Progenitor cell of endocrine pancreas (in vitro differentiated cells): Measurements from ENCODE around the gene OSBP. TPM values are rescaled to one million over a fixed set of nuclear protein-coding genes. Genes with fewer than 3 reads are reported as not detected.

Source experiments
- DNase-seq: peaks from one replicate; pipeline ENCODE4 v3.0.0; 2021; ENCODE audit warnings: low spot score; ENCODE audit not compliant: unreplicated experiment
- H3K27ac Mint-ChIP-seq: 2 replicates; pipeline ENCODE4 v1.8.0; 2021; ENCODE audit warnings: mild to moderate bottlenecking, moderate library complexity, mixed read lengths
- H3K27me3 Mint-ChIP-seq: 2 replicates; pipeline ENCODE4 v1.8.0; 2021; ENCODE audit warnings: mixed read lengths
- H3K36me3 Mint-ChIP-seq: 2 replicates; pipeline ENCODE4 v1.8.0; 2022; ENCODE audit warnings: mixed read lengths; ENCODE audit not compliant: insufficient read depth
- H3K4me1 Mint-ChIP-seq: 2 replicates; pipeline ENCODE4 v1.8.0; 2021; ENCODE audit warnings: low read depth, mixed read lengths
- H3K4me3 Mint-ChIP-seq: 2 replicates; pipeline ENCODE4 v1.8.0; 2021; ENCODE audit warnings: low read depth, mild to moderate bottlenecking, moderate library complexity, mixed read lengths
- H3K9me3 Mint-ChIP-seq: 2 replicates; pipeline ENCODE4 v1.8.0; 2021; ENCODE audit warnings: low read depth, mixed read lengths
- total RNA-seq: library from RNA; stranded (reverse); gene quantifications from 2 replicates; pipeline ENCODE4 v1.2.1, GENCODE V29; 2021
- TF ChIP-seq, protein P1 (sequence below): fragments of 200-600 bp; sonication (generic); IDR thresholded peaks from one replicate; pipeline ENCODE4 v1.5.0; 2021; ENCODE audit warnings: antibody characterized with exemption, mild to moderate bottlenecking; ENCODE audit not compliant: unreplicated experiment

Gene OSBP
- total RNA-seq, 1 donor from 2014 or later: 42.7 TPM

DNA sequence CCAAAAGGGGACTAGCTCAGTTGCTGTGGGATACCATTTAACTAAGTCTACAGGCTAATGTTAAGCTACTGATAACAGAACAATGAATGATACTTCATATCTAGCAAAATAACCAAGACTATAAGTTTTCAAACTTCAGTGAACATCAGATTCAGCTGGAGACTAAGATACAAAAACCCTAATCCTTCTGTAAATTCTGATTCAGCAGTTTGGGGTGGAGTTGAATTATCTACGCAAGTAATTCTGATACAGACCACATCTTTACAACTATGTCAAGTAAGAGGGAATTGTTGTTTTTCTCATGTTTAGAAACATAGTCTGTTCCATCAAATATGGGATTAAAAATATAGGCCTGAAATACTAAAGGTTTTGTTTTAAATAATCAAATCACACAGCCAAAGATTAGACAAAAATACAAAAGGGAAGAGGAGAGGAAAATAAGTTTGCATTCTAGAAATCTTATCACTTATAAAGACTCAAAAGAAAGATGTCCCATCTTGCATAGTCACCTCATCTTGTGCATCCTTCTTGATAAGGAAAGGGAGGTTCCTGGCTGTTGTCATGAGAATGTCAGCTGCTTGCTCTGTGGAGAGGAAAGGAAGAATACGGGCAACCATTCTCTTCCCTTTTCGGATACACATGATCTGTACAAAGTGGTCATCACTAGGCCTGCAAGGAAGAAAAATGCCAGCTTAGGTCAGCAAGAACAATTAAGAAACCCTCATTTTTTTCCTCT is 31.8 kb upstream of the OSBP start:
- no peak overlapping the region for H3K27ac Mint-ChIP-seq

DNA sequence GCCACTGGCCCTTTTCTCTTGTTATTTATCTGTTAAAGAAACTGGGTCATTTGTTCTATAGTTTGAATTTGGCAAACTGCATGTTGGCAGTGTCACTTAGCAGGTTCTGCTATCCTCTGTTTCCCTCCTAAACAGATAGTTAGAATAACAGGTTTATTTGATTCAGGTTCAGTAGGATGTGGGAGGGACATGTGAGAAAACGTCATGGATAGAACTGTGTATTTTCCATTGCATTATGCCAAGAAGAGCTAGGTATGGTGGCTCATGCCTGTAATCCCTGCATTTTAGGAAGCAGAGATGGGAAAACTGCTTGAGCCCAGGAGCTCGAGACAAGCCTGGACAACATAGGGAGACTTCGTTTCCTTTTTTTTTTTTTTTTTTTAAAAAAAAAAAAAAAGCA is 29.0 kb upstream of the OSBP start:
- H3K27ac Mint-ChIP-seq: peak overlapping the region; percentile 8
- peaks cover 45% of the 10 kb centered on the region for H3K36me3 Mint-ChIP-seq
- DNase-seq: no peak
- no peak overlapping the region for H3K4me3 Mint-ChIP-seq
- no peaks in the 10 kb centered on the region for H3K27me3 Mint-ChIP-seq
- H3K4me1 Mint-ChIP-seq: no peaks in the 10 kb centered on the region
- TF ChIP-seq, protein P1, sequence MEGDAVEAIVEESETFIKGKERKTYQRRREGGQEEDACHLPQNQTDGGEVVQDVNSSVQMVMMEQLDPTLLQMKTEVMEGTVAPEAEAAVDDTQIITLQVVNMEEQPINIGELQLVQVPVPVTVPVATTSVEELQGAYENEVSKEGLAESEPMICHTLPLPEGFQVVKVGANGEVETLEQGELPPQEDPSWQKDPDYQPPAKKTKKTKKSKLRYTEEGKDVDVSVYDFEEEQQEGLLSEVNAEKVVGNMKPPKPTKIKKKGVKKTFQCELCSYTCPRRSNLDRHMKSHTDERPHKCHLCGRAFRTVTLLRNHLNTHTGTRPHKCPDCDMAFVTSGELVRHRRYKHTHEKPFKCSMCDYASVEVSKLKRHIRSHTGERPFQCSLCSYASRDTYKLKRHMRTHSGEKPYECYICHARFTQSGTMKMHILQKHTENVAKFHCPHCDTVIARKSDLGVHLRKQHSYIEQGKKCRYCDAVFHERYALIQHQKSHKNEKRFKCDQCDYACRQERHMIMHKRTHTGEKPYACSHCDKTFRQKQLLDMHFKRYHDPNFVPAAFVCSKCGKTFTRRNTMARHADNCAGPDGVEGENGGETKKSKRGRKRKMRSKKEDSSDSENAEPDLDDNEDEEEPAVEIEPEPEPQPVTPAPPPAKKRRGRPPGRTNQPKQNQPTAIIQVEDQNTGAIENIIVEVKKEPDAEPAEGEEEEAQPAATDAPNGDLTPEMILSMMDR: no peak
- no peaks in the 10 kb centered on the region for H3K9me3 Mint-ChIP-seq

More for the DNA sequence above, 31.8 kb upstream of the OSBP start:
- no peaks in the 10 kb centered on the region for H3K4me1 Mint-ChIP-seq
- TF ChIP-seq, protein P1: no peak
- DNase-seq: no peak
- no peaks in the 10 kb centered on the region for H3K9me3 Mint-ChIP-seq
- H3K27me3 Mint-ChIP-seq: no peaks in the 10 kb centered on the region
- peaks cover 50% of the 10 kb centered on the region for H3K36me3 Mint-ChIP-seq
- H3K4me3 Mint-ChIP-seq: no peak overlapping the region

DNA sequence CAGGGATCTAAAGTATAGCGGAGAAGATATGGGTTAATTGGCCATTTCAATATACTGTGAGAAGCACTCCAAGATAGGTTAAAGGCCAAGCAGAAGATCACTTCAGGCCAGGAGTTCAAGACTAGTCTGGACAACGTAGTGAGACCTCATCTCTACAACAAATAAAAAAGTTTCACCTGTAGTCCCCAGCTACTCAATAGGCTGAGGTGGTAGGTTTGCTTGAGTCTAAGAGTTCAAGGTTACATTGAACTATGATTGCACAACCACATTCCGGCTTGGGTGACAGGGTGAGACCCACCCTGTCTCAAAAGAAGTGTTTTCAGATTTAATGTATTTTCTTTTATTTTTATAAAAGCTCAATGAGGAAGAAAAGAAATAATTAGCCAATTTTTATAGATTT is 27.8 kb upstream of the OSBP start:
- H3K4me1 Mint-ChIP-seq: no peaks in the 10 kb centered on the region
- peaks cover 46% of the 10 kb centered on the region for H3K36me3 Mint-ChIP-seq
- TF ChIP-seq, protein P1: no peak
- H3K27ac Mint-ChIP-seq: no peak overlapping the region
- DNase-seq: no peak
- H3K27me3 Mint-ChIP-seq: no peaks in the 10 kb centered on the region
- no peaks in the 10 kb centered on the region for H3K9me3 Mint-ChIP-seq
- no peak overlapping the region for H3K4me3 Mint-ChIP-seq

DNA sequence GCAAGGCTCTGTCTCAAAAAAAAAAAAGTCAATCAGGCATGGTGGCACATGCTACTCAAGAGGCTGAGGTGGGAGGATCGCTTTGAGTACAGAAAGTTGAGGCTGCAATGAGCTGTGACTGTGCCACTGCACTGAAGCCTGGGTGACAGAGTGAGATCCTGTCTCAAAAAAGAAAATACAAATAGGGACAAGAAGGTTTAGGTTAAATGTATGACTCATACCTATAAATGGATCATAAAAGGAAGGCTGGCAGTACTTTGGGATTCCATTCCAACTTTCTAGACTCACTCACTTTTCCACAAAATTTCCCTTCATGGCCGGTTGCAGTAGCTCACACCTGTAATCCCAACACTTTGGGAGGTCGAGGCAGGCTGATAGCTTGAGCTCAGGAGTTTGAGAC is 25.6 kb upstream of the OSBP start:
- Mint-ChIP-seq H3K27ac (no peak overlapping the region), H3K36me3 (peaks cover 52% of the 10 kb centered on the region), H3K4me1 (no peaks in the 10 kb centered on the region), H3K27me3 (no peaks in the 10 kb centered on the region), H3K4me3 (no peak overlapping the region), H3K9me3 (no peaks in the 10 kb centered on the region)
- DNase-seq: no peak
- TF ChIP-seq, protein P1: no peak

DNA sequence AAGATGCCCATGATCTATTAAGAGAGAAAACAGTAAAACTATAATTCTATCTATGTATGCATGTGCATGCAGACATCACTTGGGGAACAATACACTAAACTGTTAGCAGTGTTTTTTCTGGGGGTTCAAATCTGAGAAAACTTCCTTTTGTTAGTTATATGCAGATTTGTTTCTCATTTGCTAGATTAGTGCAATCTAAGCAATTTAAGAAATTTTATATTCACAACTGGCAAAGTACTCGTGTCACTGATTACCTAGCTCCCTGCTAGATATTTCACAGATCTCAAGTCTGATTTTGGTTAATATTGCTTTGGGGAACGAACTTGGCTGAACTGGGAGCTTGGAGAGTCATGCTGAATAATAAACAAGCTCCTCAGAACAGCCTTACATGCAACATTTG is 14.9 kb upstream of the OSBP start:
- H3K9me3 Mint-ChIP-seq: no peaks in the 10 kb centered on the region
- no peak overlapping the region for H3K4me3 Mint-ChIP-seq
- no peaks in the 10 kb centered on the region for H3K27me3 Mint-ChIP-seq
- no peak for DNase-seq
- TF ChIP-seq, protein P1: no peak
- no peak overlapping the region for H3K27ac Mint-ChIP-seq
- H3K36me3 Mint-ChIP-seq: no peaks in the 10 kb centered on the region
- H3K4me1 Mint-ChIP-seq: no peaks in the 10 kb centered on the region
